ENCODE results near the gene VTI1A.

Gene VTI1A

DNA sequence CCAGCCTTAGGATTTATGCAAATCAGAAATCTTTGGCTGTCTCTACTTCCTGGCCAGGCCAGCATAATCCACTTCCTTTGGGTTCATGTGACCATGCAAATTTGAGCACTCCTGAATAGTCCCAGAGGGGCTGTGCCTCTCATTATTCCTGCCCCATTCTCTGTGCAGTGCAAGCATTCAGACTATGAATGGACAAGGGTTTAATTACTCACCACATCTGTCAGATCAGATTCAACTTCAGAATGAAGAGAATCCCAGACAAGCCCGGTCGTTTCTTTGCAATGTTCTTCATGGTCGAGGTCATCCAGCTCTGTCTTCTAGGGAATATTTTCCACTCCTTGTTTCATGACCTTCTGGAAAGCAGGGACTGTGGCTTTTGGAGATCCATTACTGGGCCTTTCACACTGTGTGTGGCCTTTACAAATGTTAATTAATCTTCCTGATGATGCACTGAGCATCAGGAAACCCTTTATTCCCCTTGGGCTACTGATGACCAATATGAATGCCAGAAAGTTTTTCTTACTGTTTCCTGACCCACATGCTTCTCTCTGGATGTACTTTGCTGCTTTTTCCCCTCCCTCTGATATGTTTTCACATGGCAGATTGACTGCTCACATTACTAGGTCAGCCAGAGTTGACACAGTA lies 285.4 kb downstream of the VTI1A start:
- CTCF ChIA-PET, result no interaction called here
- no peaks in the 10 kb centered on the region for H3K4me1 Mint-ChIP-seq
- DNase-seq, result no peak
- H3K27me3 Mint-ChIP-seq, result no peaks in the 10 kb centered on the region
- H3K36me3 Mint-ChIP-seq, result no peaks in the 10 kb centered on the region
- no peaks in the 10 kb centered on the region for H3K9me3 Mint-ChIP-seq
- no peak overlapping the region for H3K27ac Mint-ChIP-seq
- no peak overlapping the region for H3K4me3 Mint-ChIP-seq

DNA sequence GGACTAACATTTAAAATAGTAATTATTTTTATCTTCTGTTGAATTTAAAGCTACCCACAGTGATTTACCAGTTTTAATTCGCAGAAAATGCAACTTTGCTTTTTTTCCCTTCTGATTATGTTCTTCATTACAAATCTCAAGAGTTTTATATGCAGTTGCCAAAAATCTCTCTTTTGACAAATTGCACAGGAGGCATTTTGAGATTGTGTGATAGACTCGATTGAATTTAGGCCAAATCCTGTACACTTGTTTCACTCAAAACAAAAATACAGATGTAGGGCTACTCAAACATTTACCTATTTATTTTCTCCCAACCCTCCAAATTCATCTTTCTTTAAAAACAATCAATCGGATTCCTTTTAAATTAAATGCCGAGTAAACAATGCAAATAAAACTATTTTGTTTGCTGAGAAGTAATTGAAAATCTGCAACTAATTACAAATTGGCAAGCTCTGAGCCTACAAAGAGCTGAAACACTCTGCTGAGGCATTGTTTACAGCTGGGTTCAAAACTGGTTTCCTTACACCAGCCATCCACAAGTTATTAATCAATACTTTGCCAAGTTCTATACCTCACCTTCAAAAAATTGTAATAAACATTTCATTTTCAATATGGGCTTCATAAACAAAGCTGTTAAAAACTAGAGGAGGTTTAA lies 288.2 kb downstream of the VTI1A start:
- Mint-ChIP-seq H3K27ac (no peak overlapping the region), H3K9me3 (no peaks in the 10 kb centered on the region), H3K27me3 (no peaks in the 10 kb centered on the region), H3K36me3 (no peaks in the 10 kb centered on the region), H3K4me3 (no peak overlapping the region), H3K4me1 (no peaks in the 10 kb centered on the region)
- no peak for DNase-seq
- CTCF ChIA-PET, result no interaction called here

DNA sequence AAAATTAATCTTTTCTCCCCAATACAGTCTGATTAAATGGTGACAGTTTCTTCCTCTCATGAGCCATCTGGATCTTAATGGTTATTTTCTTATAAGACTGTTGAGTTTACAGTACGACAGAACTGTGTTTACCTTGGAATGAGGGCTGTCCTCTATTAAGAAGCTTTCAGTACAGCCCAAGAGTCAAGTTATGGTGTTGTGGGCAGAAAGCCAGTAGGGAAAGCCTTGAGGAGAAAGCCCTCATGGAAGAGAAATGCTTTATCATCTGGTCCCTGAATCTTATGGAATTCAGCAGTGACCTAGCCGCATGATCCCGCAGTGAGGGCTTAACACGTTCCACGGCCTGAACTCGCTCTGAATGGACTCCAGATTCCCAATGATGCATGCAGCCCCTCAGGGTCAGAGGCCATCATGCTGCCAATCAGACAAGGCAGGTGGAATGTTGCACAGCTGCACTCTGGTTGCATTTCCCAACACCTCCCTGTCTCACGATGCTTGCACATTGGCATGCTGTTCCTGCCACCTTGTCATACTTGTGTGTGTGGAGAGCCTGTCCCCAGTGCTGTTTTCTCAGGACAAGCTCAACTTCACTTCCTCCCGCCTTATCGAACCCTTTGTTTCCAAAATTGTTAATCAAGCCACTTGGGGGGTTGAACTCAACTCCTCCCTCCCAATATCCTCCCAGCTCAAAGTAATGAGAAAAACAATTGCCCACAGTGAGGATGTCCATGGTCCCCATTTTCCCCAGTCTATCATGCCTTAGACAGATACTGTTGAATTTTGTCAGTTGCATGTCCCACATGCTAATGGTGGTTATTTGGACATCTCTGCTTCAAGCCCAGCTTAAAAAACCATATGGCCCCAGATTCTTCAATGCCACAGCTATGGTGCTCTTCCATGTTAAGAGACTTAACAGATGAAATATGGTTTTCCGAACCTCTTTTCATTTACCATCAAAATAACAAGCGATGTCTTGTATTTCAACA lies 291.9 kb downstream of the VTI1A start:
- H3K27me3 Mint-ChIP-seq, result no peaks in the 10 kb centered on the region
- DNase-seq, result no peak
- no peaks in the 10 kb centered on the region for H3K4me1 Mint-ChIP-seq
- CTCF ChIA-PET, result interaction anchor here (1.3 kb wide), 1 partner anchor 10 kb away, joined by 3 read pairs; no protein-coding TSS in a partner anchor
- H3K4me3 Mint-ChIP-seq, result no peak overlapping the region
- H3K27ac Mint-ChIP-seq, result no peak overlapping the region
- H3K36me3 Mint-ChIP-seq, result no peaks in the 10 kb centered on the region
- H3K9me3 Mint-ChIP-seq, result no peaks in the 10 kb centered on the region

DNA sequence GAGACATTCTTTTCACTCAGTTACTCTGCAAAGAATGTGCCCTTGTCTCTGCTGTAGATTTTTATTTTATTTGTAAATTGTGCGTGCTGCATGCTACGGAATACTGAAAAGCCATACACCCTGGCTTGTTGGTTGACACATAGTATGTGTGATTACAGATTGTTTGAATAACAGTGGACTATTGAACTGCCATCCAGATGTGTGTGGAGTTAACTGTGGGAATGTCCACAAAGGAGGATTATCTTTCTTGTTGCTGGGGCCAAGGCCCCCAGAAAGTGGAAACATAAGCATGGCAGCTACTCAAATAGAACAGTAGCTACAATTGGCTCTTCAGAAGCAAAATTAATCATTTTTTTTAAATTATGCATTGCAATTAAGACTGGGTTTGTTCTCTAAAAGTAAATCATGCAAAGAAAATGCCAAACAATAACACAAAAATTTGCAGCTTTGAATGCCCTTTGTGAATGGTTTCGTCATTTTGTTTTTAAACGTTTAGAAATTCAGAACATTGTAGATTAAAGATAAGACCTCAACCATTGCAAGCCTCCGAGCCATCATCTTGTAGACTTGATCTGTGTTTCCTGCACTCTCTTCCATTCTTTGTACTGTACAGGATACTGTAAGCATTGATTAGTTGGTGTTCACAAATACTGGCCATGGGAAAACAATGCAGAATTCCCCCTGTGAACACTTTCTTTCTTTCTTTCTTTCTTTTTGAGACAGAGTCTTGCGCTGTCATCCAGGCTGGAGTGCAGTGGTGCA lies 292.8 kb downstream of the VTI1A start:
- CTCF ChIA-PET, result no interaction called here

DNA sequence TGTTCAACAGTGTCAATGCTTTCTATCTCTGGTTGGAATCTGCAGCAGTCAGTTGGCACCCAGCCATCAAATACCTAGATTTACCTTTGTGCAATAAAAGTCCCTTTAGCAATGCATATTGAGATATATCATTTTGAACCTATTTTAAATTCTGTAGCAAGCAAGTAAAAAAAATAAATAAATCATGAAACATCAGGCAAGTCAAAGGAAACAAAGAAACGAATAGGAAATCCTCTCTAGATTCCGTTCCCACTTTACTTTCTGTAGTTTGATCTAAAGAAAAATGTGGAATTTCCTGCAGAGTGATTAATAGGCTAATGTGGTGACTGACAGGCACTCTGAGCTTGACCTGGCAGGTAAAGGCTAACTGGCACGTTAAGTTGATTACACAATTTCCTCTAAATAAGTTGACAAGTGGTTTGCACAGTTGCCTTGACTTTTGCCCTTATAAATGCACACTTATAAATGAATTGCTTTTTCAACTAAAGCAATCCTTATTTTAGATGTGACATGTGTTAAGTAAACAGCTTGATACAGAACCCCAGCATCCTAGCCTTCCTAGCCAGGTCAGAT lies 294.9 kb downstream of the VTI1A start:
- Mint-ChIP-seq H3K36me3 (no peaks in the 10 kb centered on the region), H3K27me3 (no peaks in the 10 kb centered on the region), H3K27ac (no peak overlapping the region), H3K4me3 (no peak overlapping the region), H3K9me3 (no peaks in the 10 kb centered on the region), H3K4me1 (no peaks in the 10 kb centered on the region)
- no peak for DNase-seq
- CTCF ChIA-PET, result no interaction called here

More for the DNA sequence above, 292.8 kb downstream of the VTI1A start:
- no peaks in the 10 kb centered on the region for H3K27me3 Mint-ChIP-seq
- H3K4me1 Mint-ChIP-seq, result no peaks in the 10 kb centered on the region
- H3K9me3 Mint-ChIP-seq, result no peaks in the 10 kb centered on the region
- H3K4me3 Mint-ChIP-seq, result no peak overlapping the region
- H3K36me3 Mint-ChIP-seq, result no peaks in the 10 kb centered on the region
- DNase-seq, result no peak
- H3K27ac Mint-ChIP-seq, result no peak overlapping the region

DNA sequence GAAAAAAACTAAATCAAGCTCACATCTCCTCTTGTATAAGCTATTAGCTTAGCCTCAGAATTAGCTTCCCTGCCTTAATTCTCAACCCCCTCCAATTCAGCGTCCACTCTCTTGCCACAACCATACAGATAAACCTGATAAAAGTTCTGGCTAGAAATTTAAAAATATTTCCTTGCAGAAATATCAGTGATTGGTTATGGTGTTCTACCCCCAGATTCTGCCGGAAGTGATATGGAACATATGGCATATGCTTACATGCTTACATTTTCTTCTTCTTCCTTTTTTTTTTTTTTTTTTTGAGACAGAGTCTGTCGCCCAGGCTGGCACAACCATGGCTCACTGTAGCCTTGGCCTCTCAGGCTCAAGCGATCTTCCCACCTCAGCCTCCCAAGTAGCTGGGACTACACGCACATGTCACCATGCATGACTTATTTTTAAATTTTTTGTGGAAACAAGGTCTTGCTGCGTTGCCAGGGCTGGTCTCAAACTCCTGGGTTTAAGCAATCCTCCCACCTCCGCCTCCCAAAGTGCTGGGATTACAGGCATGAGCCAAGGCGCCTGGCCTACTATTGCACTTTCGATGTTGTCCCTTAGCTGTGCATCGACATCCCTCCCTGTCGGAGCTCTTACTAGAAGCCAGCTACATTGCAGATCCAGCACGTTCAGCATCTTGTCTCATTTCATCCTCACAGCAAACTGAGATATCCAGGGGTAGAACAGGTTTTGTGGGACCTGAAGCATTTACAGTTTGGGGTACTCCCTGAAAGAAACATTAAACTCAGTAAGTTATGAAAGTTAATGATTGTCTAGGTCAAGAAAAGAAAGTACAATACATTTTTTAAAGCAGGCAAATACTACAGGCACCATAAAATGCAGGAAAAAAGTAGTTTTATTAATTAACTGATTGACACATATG lies 297.4 kb downstream of the VTI1A start:
- Mint-ChIP-seq H3K9me3 (no peaks in the 10 kb centered on the region), H3K27ac (no peak overlapping the region), H3K36me3 (no peaks in the 10 kb centered on the region), H3K27me3 (no peaks in the 10 kb centered on the region), H3K4me1 (no peaks in the 10 kb centered on the region), H3K4me3 (no peak overlapping the region)
- CTCF ChIA-PET, result no interaction called here
- no peak for DNase-seq

DNA sequence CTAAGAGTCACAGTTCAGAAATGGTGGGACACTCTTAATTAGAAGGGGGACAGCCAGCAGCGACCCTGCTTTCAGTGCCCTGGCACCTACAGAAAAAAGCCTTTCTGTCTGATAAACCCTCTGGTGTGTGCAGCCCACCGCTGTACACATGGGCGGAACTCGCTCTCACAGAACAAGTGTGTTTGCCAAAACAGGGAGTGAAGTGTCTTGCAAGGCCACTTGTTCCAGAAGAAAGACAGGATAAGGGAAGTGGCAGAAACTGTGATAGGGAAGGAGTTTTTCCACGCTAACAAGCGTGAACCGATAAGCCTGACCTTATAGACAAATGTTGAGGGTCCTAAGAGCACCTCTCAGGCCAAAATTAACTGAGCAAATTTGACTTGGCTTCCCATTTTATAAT lies 299.3 kb downstream of the VTI1A start:
- Mint-ChIP-seq H3K36me3 (no peaks in the 10 kb centered on the region), H3K4me3 (no peak overlapping the region), H3K27me3 (no peaks in the 10 kb centered on the region), H3K27ac (no peak overlapping the region), H3K4me1 (no peaks in the 10 kb centered on the region), H3K9me3 (no peaks in the 10 kb centered on the region)
- no peak for DNase-seq
- CTCF ChIA-PET, result no interaction called here

DNA sequence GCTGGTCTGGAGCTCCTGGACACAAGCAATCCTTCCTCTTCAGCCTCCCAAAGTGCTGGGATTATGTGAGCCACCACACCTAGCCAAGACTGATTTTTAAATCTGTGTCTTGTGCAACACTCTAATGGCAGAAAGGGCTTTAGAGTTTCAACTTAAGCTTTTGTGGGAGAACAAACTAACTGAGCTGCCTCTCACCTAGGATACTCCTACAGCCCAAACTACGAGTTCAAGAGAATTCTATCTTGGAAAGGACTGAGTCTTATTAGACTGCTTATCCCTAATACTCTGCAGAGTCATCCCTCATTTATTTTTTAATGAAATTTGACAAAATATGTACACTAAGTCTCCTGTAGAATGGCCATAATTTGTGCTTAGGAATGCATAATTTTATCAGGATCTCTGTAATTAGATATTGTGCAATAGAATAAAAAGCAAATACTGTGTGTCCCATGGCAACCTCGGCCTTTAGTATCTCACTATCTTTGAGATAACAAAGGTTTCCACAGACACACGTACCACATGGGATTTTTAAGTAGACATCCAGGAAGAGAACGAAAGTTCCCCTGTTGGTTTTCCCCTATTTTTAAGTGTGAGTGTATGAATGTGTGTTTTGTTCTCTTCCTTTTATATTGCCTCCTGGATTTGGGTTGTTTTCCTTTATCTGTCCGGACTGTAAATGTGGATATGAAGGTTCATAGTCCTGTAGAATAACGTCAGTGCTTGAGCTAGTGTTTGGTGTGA lies 303.6 kb downstream of the VTI1A start:
- H3K36me3 Mint-ChIP-seq, result no peaks in the 10 kb centered on the region
- no peak overlapping the region for H3K27ac Mint-ChIP-seq
- no peaks in the 10 kb centered on the region for H3K9me3 Mint-ChIP-seq
- no peak for DNase-seq
- H3K4me1 Mint-ChIP-seq, result no peaks in the 10 kb centered on the region
- H3K27me3 Mint-ChIP-seq, result no peaks in the 10 kb centered on the region
- H3K4me3 Mint-ChIP-seq, result no peak overlapping the region
- CTCF ChIA-PET, result no interaction called here

DNA sequence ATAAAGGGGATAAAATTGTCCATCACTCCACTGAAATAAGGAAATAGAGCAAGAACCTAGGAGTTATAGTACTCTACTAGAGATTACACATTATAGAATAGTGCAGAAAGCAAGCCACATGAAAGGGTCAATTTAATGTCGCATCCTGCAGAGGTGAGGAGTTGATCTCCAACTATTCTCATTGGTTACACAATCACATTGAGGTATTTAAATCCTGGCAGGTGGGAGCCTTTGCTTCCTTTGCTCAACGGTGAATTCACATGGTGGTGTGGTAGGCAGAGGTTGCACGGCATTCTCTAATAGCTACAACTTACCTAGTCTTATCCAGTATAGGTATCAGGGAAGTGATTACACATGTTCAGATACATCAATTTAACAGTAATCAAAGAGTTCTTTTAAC lies 304.6 kb downstream of the VTI1A start:
- H3K27me3 Mint-ChIP-seq, result no peaks in the 10 kb centered on the region
- CTCF ChIA-PET, result no interaction called here
- H3K9me3 Mint-ChIP-seq, result no peaks in the 10 kb centered on the region
- H3K4me1 Mint-ChIP-seq, result no peaks in the 10 kb centered on the region
- no peak for DNase-seq
- no peak overlapping the region for H3K27ac Mint-ChIP-seq
- no peaks in the 10 kb centered on the region for H3K36me3 Mint-ChIP-seq
- no peak overlapping the region for H3K4me3 Mint-ChIP-seq

DNA sequence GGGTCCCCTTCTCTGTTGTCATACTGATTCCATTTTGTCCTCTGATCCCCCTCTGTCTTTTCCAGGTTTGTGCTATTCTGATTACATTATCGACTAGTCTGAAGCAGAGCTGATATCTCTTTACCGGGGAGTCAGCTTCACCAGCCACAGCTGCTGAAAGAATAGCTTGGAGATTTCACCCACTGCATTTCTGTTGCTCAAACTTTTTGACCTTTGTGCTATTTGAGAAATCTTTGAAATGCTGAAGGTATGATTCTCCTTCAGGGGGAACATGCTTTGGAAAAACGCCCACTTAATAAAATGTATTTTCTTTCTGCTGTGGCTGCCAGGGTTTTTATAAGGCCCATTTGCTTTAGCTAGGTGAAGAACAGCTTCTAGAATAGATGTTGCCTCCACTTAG lies 305.3 kb downstream of the VTI1A start:
- H3K36me3 Mint-ChIP-seq, result no peaks in the 10 kb centered on the region
- no peak overlapping the region for H3K27ac Mint-ChIP-seq
- H3K27me3 Mint-ChIP-seq, result no peaks in the 10 kb centered on the region
- CTCF ChIA-PET, result no interaction called here
- no peaks in the 10 kb centered on the region for H3K9me3 Mint-ChIP-seq
- no peak for DNase-seq
- no peak overlapping the region for H3K4me3 Mint-ChIP-seq
- H3K4me1 Mint-ChIP-seq, result no peaks in the 10 kb centered on the region

DNA sequence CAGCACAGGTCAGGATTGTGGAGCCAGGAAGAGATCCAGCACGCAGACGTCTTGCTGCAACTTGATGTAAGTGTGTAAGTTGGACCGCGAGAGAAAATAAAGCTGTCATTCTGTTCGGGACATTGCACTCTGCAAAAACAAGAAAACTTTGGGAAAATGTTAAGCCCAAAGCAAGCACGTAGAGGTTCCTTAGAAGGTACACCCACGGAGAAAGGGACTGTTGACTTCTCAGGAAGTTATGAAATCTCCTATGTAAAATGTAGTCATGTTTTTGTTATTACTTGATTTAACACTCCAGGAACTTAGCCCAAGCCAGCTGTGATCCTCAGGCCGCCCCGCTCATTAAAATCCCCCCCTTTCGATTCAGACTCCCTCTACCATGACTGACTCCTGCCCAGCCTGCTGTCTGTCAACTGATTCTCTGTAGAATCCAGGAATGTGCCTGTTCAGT lies 307.0 kb downstream of the VTI1A start:
- Mint-ChIP-seq H3K36me3 (no peaks in the 10 kb centered on the region), H3K27ac (no peak overlapping the region), H3K4me3 (no peak overlapping the region), H3K4me1 (no peaks in the 10 kb centered on the region), H3K9me3 (no peaks in the 10 kb centered on the region), H3K27me3 (no peaks in the 10 kb centered on the region)
- CTCF ChIA-PET, result no interaction called here
- no peak for DNase-seq

DNA sequence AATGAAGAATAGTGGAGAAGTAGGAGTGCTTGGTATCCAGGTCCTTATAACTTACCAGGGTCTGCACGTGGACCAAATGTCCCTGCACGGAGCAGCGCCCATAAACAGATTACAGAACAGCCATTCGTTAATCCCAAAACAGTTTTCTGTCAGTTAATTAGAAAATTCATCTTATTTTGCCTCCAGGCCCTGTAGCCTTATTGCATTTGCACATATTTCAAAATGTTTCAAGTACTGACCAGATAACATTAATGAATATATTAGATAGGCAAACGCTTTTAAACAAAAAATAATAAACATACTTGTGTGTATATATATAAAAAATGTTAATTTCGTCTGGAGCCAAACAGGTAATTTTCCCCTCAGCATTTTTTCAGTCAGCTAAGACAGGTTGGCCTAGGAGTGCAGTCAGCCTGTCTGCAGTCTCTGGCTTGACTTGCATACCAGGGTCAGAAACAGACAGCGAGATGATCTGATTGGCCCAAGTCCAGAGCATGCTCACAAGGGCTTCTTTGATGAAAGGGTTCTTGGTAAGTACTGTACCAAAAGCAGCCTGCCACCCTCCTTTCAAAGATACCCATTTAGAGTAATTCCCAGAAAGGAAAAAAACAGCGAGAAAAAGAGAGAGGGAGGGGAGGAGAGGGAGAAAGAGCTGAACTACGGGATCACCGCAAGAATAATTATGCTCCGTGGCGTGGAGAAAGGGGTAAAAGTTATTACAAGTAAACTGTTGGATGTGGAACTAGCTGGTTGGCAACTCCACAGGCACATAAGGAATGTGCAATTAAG lies 308.6 kb downstream of the VTI1A start:
- Mint-ChIP-seq H3K9me3 (no peaks in the 10 kb centered on the region), H3K4me3 (no peak overlapping the region), H3K27ac (no peak overlapping the region), H3K4me1 (no peaks in the 10 kb centered on the region), H3K27me3 (no peaks in the 10 kb centered on the region), H3K36me3 (no peaks in the 10 kb centered on the region)
- CTCF ChIA-PET, result no interaction called here
- no peak for DNase-seq
